ENCODE measurements around the gene GSTO2. TPM values are rescaled to one million over a fixed set of nuclear protein-coding genes. Genes with fewer than 3 reads are reported as not detected.
"Not testable (repeated sequence)": the region's sequence is repeated elsewhere in the genome, so short reads cannot be mapped to it uniquely, and the experiment has no call there.

The GSTO2 gene
- total RNA-seq: 1 to 10 TPM in 1 of 2 experiments, under 1 TPM in 1; 0.96 to 1.3 TPM

DNA sequence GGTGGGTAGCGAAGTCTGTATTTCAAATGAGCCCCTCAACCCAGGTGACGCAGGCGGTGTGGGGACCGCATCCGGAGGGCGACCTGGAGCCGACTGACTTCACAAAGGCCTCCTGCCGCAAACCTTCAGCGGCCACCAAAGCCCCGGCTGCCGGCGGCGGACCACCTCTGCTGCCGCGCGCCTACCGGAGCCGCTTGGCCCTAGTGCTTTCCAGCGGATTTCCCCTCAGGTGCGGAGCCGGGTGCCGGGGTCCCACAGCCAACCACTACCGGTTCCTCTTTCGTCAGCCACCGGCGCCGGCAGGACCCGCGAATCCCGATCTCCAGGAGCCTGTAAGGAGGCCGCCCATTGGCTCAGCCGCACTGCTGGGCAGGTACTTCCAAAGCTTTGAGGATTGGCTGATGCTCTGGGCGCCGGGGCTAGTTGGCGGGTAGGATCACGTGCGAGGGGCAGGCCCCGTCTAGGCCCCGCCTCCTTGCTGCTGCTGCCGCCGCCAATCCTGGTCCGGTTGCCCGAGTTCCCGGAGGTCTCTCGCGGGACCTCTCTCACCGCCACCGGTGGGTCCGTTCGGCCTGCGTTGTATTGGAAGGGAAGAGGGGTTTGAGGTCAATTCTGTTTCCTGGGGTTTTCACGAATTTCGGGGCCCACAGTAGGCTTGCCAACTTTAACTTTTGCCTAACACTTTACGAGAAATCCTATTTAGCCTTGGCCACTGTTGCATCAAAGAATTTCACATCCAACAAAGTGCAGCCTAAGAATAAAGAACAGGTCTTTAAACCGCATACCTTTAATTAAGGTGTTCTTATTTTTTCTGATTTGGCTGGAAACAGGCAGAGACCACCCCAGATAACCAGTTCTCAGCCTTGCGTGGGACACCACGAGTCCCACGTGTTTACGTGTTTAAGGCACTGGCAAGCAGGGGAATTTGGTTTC lies at the start of gene GSTO2:
Gene GSTO2 (plus strand): TSS at position 472 of the 933 bp plus-strand sequence. CDS start 5,732 bp downstream, outside the sequence.
- ATAC-seq (peak; percentile 97), DNase-seq (peak; percentile 100)
- Mint-ChIP-seq H3K4me1 (peaks cover 45% of the 10 kb centered on the region), H3K27me3 (peaks cover 4% of the 10 kb centered on the region), H3K9me3 (ENCODE audit: low read depth) (no peaks in the 10 kb centered on the region), H3K4me3 (peak within 1 kb of the TSS; percentile 91), H3K36me3 (peaks cover 43% of the 10 kb centered on the region), H3K27ac (peak within 1 kb of the TSS; percentile 94)
- CTCF ChIA-PET: interaction anchor here (0.6 to 13.0 kb wide), 6 partner anchors 12 to 97 kb away, joined by 3 to 154 read pairs (median 5); partner anchors contain the start of gene CFAP58

- peaks cover 10% of the 10 kb centered on the region for H3K4me1 Mint-ChIP-seq
- CTCF ChIA-PET: no interaction called here
- H3K9me3 Mint-ChIP-seq (ENCODE audit: low read depth): no peaks in the 10 kb centered on the region
- no peak overlapping the region for H3K4me3 Mint-ChIP-seq
- ATAC-seq: no peak
- H3K27me3 Mint-ChIP-seq: peaks cover 25% of the 10 kb centered on the region
- DNase-seq: no peak
- H3K27ac Mint-ChIP-seq: no peak overlapping the region
- H3K36me3 Mint-ChIP-seq: no peaks in the 10 kb centered on the region
Observed at GRCh38 chr10:104220522-104220921, 48.5 kb upstream of the GSTO2 start.

DNA sequence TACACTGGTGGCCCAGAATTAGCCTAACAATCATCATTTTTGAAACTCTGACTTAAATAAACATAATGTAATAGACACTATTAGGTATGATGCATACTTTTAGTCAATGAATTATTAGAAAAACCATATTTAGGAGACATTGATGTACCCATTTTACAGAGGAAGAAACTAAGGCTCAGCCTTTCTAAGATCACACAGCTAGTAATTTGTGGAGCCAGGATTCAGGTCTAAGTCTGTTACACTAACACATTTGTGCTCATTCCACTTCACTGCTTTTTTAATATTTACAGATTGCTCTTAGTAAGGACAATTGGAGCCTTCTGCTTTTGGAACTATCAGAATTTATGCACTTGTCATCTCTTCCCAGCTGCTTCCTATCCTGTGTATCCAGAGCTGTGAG lies 45.7 kb upstream of the GSTO2 start:
- CTCF ChIA-PET: no interaction called here
- Mint-ChIP-seq H3K9me3 (ENCODE audit: low read depth) (no peaks in the 10 kb centered on the region), H3K4me1 (peaks cover 10% of the 10 kb centered on the region), H3K36me3 (no peaks in the 10 kb centered on the region), H3K4me3 (no peak overlapping the region), H3K27ac (no peak overlapping the region), H3K27me3 (peaks cover 38% of the 10 kb centered on the region)
- ATAC-seq (no peak), DNase-seq (no peak)

DNA sequence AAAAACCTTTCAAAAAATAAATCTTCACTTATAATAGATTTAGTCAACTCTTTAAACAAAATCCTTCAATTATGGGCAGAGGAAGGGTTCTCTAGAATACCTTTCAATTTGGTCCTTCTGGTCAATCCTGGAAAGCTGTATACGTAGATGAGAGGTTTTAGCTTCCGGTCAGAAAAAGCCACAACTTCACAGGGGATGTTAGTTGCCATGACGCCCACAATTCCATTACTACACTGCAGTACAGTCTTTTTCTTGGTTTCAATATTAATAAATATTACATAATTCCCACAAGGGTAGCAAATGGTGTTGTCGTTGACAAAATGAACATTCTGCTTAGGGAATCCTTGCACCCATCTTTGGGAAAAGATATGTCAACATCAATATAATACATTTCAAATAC lies 38.5 kb upstream of the GSTO2 start:
- H3K4me3 Mint-ChIP-seq: no peak overlapping the region
- ATAC-seq (no peak), DNase-seq (no peak)
- H3K4me1 Mint-ChIP-seq: peaks cover 11% of the 10 kb centered on the region
- H3K27me3 Mint-ChIP-seq: peaks cover 22% of the 10 kb centered on the region
- CTCF ChIA-PET: interaction anchor here (2.0 kb wide), 1 partner anchor 44 kb away, joined by 7 read pairs; no protein-coding TSS in a partner anchor
- no peaks in the 10 kb centered on the region for H3K36me3 Mint-ChIP-seq
- no peak overlapping the region for H3K27ac Mint-ChIP-seq
- peaks cover 2% of the 10 kb centered on the region for H3K9me3 Mint-ChIP-seq (ENCODE audit: low read depth)

- ATAC-seq: peak; percentile 100
- Mint-ChIP-seq H3K4me1 (peaks cover 11% of the 10 kb centered on the region), H3K4me3 (peak within 1 kb of the TSS; percentile 85), H3K9me3 (ENCODE audit: low read depth) (peaks cover 5% of the 10 kb centered on the region), H3K27ac (peak within 1 kb of the TSS; percentile 40), H3K27me3 (peaks cover 29% of the 10 kb centered on the region), H3K36me3 (peaks cover 2% of the 10 kb centered on the region)
- CTCF ChIA-PET: interaction anchor here (1.2 kb wide), 1 partner anchor 10 kb away, joined by 3 read pairs; no protein-coding TSS in a partner anchor
- peak; percentile 99 for DNase-seq
Observed at GRCh38 chr10:104231784-104232612, 37.0 kb upstream of the GSTO2 start, which contains the start of gene CFAP43. Gene CFAP43 (minus strand): TSS chr10:104232364. CDS start chr10:104232246, 118 bp downstream.

- CTCF ChIA-PET: interaction anchor here (1.2 kb wide), 1 partner anchor 10 kb away, joined by 3 read pairs; no protein-coding TSS in a partner anchor
- peak; percentile 46 for ATAC-seq
Observed at GRCh38 chr10:104232613-104233102, 36.3 kb upstream of the GSTO2 start.

DNA sequence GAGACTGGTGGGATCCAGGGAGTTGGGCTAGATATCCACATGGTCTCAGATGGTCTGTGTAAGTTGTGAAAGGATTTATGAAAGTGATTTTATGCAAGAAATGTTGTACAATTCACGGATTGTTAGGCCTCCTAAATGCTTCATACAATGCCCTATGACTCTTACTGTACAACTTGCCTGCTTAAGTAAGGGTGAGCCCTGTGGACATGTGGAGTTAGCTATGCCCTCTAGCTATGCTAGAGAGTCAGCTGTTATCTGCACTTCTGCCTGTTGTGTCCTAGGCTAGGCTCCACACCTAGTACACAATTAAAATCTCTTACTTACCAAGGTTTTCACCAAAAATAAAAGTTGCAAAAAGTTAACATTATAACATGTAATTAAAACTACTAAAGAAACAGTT lies 35.2 kb upstream of the GSTO2 start:
- CTCF ChIA-PET: no interaction called here
- H3K4me1 Mint-ChIP-seq: peaks cover 11% of the 10 kb centered on the region
- ATAC-seq (no peak), DNase-seq (no peak)
- H3K27ac Mint-ChIP-seq: no peak overlapping the region
- peaks cover 5% of the 10 kb centered on the region for H3K9me3 Mint-ChIP-seq (ENCODE audit: low read depth)
- peak overlapping the region; percentile 23 for H3K4me3 Mint-ChIP-seq
- peaks cover 28% of the 10 kb centered on the region for H3K27me3 Mint-ChIP-seq
- peaks cover 2% of the 10 kb centered on the region for H3K36me3 Mint-ChIP-seq

More at GRCh38 chr10:104232613-104233102, 36.3 kb upstream of the GSTO2 start:
- peak overlapping the region; percentile 85 for H3K4me3 Mint-ChIP-seq
- H3K27ac Mint-ChIP-seq: peak overlapping the region; percentile 40
- H3K9me3 Mint-ChIP-seq (ENCODE audit: low read depth): peaks cover 5% of the 10 kb centered on the region
- peaks cover 29% of the 10 kb centered on the region for H3K27me3 Mint-ChIP-seq
- peaks cover 2% of the 10 kb centered on the region for H3K36me3 Mint-ChIP-seq
- no peak for DNase-seq
- H3K4me1 Mint-ChIP-seq: peaks cover 11% of the 10 kb centered on the region

GRCh38 chr10:104234934-104235333 lies 34.0 kb upstream of the GSTO2 start:
- peaks cover 38% of the 10 kb centered on the region for H3K27me3 Mint-ChIP-seq
- CTCF ChIA-PET: no interaction called here

GRCh38 chr10:104235801-104236200 lies 33.2 kb upstream of the GSTO2 start:
- CTCF ChIA-PET: no interaction called here
- Mint-ChIP-seq H3K9me3 (ENCODE audit: low read depth) (peaks cover 5% of the 10 kb centered on the region), H3K27me3 (peaks cover 42% of the 10 kb centered on the region), H3K4me3 (no peak overlapping the region), H3K4me1 (peaks cover 11% of the 10 kb centered on the region), H3K36me3 (peaks cover 2% of the 10 kb centered on the region), H3K27ac (no peak overlapping the region)
- ATAC-seq (no peak), DNase-seq (no peak)

More at GRCh38 chr10:104234934-104235333, 34.0 kb upstream of the GSTO2 start:
- no peak overlapping the region for H3K27ac Mint-ChIP-seq
- no peak for DNase-seq
- peaks cover 5% of the 10 kb centered on the region for H3K9me3 Mint-ChIP-seq (ENCODE audit: low read depth)
- H3K4me1 Mint-ChIP-seq: peaks cover 11% of the 10 kb centered on the region
- no peak for ATAC-seq
- no peak overlapping the region for H3K4me3 Mint-ChIP-seq
- peaks cover 2% of the 10 kb centered on the region for H3K36me3 Mint-ChIP-seq

- CTCF ChIA-PET: no interaction called here
- Mint-ChIP-seq H3K4me3 (no peak overlapping the region), H3K27me3 (peaks cover 50% of the 10 kb centered on the region), H3K27ac (no peak overlapping the region), H3K36me3 (peaks cover 2% of the 10 kb centered on the region), H3K4me1 (no peaks in the 10 kb centered on the region), H3K9me3 (ENCODE audit: low read depth) (peaks cover 5% of the 10 kb centered on the region)
- ATAC-seq (no peak), DNase-seq (no peak)
Observed at GRCh38 chr10:104240078-104240477, 28.9 kb upstream of the GSTO2 start.

DNA sequence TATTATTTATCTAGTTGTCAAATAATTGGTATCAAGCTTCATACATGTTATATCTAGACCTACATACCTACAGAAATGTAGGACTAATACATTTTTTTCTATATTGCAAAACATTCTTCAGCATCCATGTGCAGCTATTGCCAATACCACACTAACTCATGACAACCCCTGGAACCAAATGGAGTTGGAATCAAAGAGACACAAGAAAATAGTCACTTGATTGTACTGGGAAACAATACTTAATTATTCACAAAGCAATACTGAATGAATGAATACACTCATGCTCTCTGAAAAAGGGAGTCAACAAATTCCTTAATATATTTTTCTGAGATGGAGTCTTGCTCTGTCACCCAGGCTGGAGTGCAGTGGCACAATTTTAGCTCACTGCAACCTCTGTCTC lies 26.4 kb upstream of the GSTO2 start:
- no peak for ATAC-seq

GRCh38 chr10:104243009-104243408 lies 26.0 kb upstream of the GSTO2 start:
- Mint-ChIP-seq H3K27me3 (peaks cover 33% of the 10 kb centered on the region), H3K4me1 (peaks cover 13% of the 10 kb centered on the region)
- CTCF ChIA-PET: interaction anchor here (1.3 kb wide), 1 partner anchor 11 kb away, joined by 3 read pairs; the partner anchor contains the start of gene CFAP43
- DNase-seq; H3K9me3 Mint-ChIP-seq (ENCODE audit: low read depth); H3K27ac Mint-ChIP-seq; ATAC-seq; H3K4me3 Mint-ChIP-seq; H3K36me3 Mint-ChIP-seq: not testable (repeated sequence)

More for the DNA sequence above, 26.4 kb upstream of the GSTO2 start:
- DNase-seq: no peak
- Mint-ChIP-seq H3K9me3 (ENCODE audit: low read depth) (peaks cover 3% of the 10 kb centered on the region), H3K36me3 (peaks cover 10% of the 10 kb centered on the region), H3K27me3 (peaks cover 36% of the 10 kb centered on the region), H3K4me3 (no peak overlapping the region), H3K4me1 (peaks cover 12% of the 10 kb centered on the region), H3K27ac (no peak overlapping the region)
- CTCF ChIA-PET: interaction anchor here (0.9 to 1.3 kb wide), 2 partner anchors 10 to 11 kb away, joined by 3 to 4 read pairs; partner anchors contain the start of gene CFAP43

DNA sequence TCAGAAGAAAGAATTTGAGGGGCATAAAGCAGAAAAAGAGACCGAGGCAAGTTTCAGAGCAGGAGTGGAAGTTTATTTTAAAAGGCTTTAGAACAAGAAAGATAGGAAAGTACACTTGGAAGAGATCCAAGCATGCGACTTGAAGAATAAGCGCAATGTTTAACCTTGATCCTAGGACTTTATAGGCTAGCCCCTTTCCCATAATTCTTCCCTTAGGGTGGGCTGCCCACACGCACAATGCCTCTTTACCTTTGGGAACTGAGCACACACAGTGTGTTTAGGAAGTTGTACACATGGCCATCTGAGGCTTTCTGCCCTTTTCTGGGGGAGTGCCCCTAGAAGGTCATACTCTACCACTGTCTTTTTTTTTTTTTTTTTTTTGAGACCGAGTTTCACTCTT lies 25.5 kb upstream of the GSTO2 start:
- no peak overlapping the region for H3K4me3 Mint-ChIP-seq
- ATAC-seq: no peak
- H3K4me1 Mint-ChIP-seq: peaks cover 13% of the 10 kb centered on the region
- peaks cover 3% of the 10 kb centered on the region for H3K9me3 Mint-ChIP-seq (ENCODE audit: low read depth)
- no peak overlapping the region for H3K27ac Mint-ChIP-seq
- peaks cover 10% of the 10 kb centered on the region for H3K36me3 Mint-ChIP-seq
- H3K27me3 Mint-ChIP-seq: peaks cover 33% of the 10 kb centered on the region
- CTCF ChIA-PET: no interaction called here
- no peak for DNase-seq

Measured in activated CD8-positive, alpha-beta memory T cell treated with anti-CD3 and anti-CD28 coated beads, Interleukin-2, amount 10 ng/mL, durations not matched to agents 7 days and 5 days (primary cell).